Activated B cell treated with CpG ODN at 0.5 μM for 24 hours (primary cell): Measurements from ENCODE around the gene GBA2. TPM values are rescaled to one million over a fixed set of nuclear protein-coding genes. Genes with fewer than 3 reads are reported as not detected.

ENCODE experiments used
- ATAC-seq: fragments of 200-7000 bp; cut with Tn5 transposase; one replicate; pipeline ENCODE4 v1.10.0; 2021; ENCODE audit warnings: low read depth, mild to moderate bottlenecking, moderate library complexity
- CTCF ChIA-PET: fragments of 350-600 bp; sonication (Branson Sonifier 250); formaldehyde crosslinking; loops from one replicate; lab custom pipeline; 2021; ENCODE audit warnings: antibody characterized with exemption; lab: Charles Lee
- POLR2A ChIA-PET: fragments of 350-600 bp; sonication (Branson Sonifier 250); formaldehyde crosslinking; loops from one replicate; lab custom pipeline; 2021; ENCODE audit warnings: antibody characterized with exemption; lab: Charles Lee
- DNase-seq: peaks from one replicate; pipeline ENCODE4 v3.0.0; 2022
- H3K27ac Mint-ChIP-seq: one replicate; pipeline ENCODE4 v1.8.0; 2020; ENCODE audit warnings: mixed read lengths
- H3K27me3 Mint-ChIP-seq: one replicate; pipeline ENCODE4 v1.8.0; 2021; ENCODE audit warnings: mixed read lengths
- H3K36me3 Mint-ChIP-seq: one replicate; pipeline ENCODE4 v1.8.0; 2021; ENCODE audit warnings: low read depth, mixed read lengths
- H3K4me1 Mint-ChIP-seq: one replicate; pipeline ENCODE4 v1.8.0; 2021; ENCODE audit warnings: mixed read lengths
- H3K4me3 Mint-ChIP-seq: one replicate; pipeline ENCODE4 v1.8.0; 2020; ENCODE audit warnings: mild to moderate bottlenecking, mixed read lengths
- H3K9me3 Mint-ChIP-seq: one replicate; pipeline ENCODE4 v1.8.0; 2020; ENCODE audit warnings: mixed read lengths
- CTCF ChIP-seq: fragments of 200-600 bp; IDR thresholded peaks from one replicate; pipeline ENCODE4 v1.8.0; 2022; ENCODE audit warnings: antibody characterized with exemption, mild to moderate bottlenecking
- intact Hi-C: fragments of 100-400 bp; cut with micrococcal nuclease; formaldehyde crosslinking; loops from one replicate; pipeline ENCODE4 v1.15.1; 2024
- total RNA-seq: library from RNA; stranded (reverse); gene quantifications from 2 replicates; pipeline ENCODE4 v1.2.3, GENCODE V29; 2022

Gene GBA2
- total RNA-seq, 1 donor from 2014 or later: 104 TPM

- Mint-ChIP-seq H3K9me3 (no peaks in the 10 kb centered on the region), H3K4me3 (no peak overlapping the region), H3K27me3 (no peaks in the 10 kb centered on the region), H3K4me1 (no peaks in the 10 kb centered on the region), H3K27ac (no peak overlapping the region), H3K36me3 (peaks cover 47% of the 10 kb centered on the region)
- ATAC-seq: no peak
- no peak for DNase-seq
- POLR2A ChIA-PET: interaction anchor here (0.5 to 2.8 kb wide), 12 partner anchors 8 to 761 kb away, joined by 3 to 22 read pairs (median 6); partner anchors contain the start of genes CCDC107, RMRP and TPM2
- intact Hi-C loops: loop anchor here (1.0 kb wide), 1 partner anchor 8 kb away; no protein-coding TSS in a partner anchor
- CTCF ChIA-PET: interaction anchor here (0.7 to 7.6 kb wide), 12 partner anchors 8 to 124 kb away, joined by 3 to 52 read pairs (median 5); partner anchors contain the start of genes CCDC107, GBA2, RGP1 and RMRP
- TF ChIP-seq CTCF: no peak
These were observed 21.4 kb downstream of the GBA2 start for GRCh38 chr9:35727676-35728040.

DNA sequence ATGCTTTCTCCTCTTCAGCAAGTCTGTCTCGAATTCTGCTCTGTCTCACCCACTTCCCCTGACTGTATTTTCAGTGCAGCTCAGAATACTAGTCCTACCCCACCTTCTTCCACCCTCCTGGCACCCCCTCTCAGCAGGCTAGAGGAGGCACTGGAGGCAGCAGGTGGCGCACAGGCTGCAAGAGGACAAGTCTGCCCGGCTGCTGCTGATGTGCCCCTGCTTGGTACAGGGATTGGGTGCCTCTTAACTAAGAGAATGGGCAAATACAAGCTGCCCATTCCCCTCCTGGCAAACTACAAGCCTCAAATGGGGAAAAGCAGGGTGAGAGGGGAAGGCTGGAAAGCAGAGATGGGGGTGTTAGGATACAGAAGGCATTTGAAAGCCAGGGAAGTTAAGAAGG lies 22.1 kb downstream of the GBA2 start:
- intact Hi-C loops: no loop called here
- peak; percentile 80 for ATAC-seq
- DNase-seq: peak; percentile 31
- TF ChIP-seq CTCF: no peak
- Mint-ChIP-seq H3K27ac (no peak overlapping the region), H3K4me3 (peak overlapping the region; percentile 66), H3K27me3 (no peaks in the 10 kb centered on the region), H3K36me3 (peaks cover 52% of the 10 kb centered on the region), H3K9me3 (no peaks in the 10 kb centered on the region), H3K4me1 (no peaks in the 10 kb centered on the region)
- CTCF ChIA-PET: interaction anchor here (0.7 to 7.6 kb wide), 9 partner anchors 13 to 154 kb away, joined by 3 to 52 read pairs (median 9); partner anchors contain the start of genes CCDC107, GBA2, RGP1 and RMRP
- POLR2A ChIA-PET: interaction anchor here (0.8 to 2.8 kb wide), 6 partner anchors 8 to 107 kb away, joined by 3 to 22 read pairs (median 4); no protein-coding TSS in a partner anchor

GRCh38 chr9:35725362-35725761 lies 23.7 kb downstream of the GBA2 start:
- no peak for DNase-seq
- CTCF ChIA-PET: no interaction called here
- no peak for TF ChIP-seq CTCF
- Mint-ChIP-seq H3K4me3 (no peak overlapping the region), H3K36me3 (peaks cover 60% of the 10 kb centered on the region), H3K9me3 (no peaks in the 10 kb centered on the region), H3K4me1 (no peaks in the 10 kb centered on the region), H3K27me3 (no peaks in the 10 kb centered on the region), H3K27ac (no peak overlapping the region)
- POLR2A ChIA-PET: interaction anchor here (0.7 kb wide), 1 partner anchor 117 kb away, joined by 4 read pairs; no protein-coding TSS in a partner anchor
- ATAC-seq: no peak
- intact Hi-C loops: no loop called here

GRCh38 chr9:35723908-35724307 lies 25.1 kb downstream of the GBA2 start:
- Mint-ChIP-seq H3K36me3 (peaks cover 75% of the 10 kb centered on the region), H3K4me3 (no peak overlapping the region), H3K9me3 (no peaks in the 10 kb centered on the region), H3K27ac (no peak overlapping the region), H3K4me1 (peaks cover 13% of the 10 kb centered on the region), H3K27me3 (no peaks in the 10 kb centered on the region)
- no peak for TF ChIP-seq CTCF
- POLR2A ChIA-PET: no interaction called here
- intact Hi-C loops: no loop called here
- CTCF ChIA-PET: no interaction called here
- ATAC-seq (no peak), DNase-seq (no peak)

- no peak for TF ChIP-seq CTCF
- ATAC-seq: no peak
- Mint-ChIP-seq H3K27me3 (no peaks in the 10 kb centered on the region), H3K4me1 (peaks cover 18% of the 10 kb centered on the region), H3K9me3 (no peaks in the 10 kb centered on the region), H3K4me3 (no peak overlapping the region), H3K27ac (no peak overlapping the region), H3K36me3 (peaks cover 80% of the 10 kb centered on the region)
- no peak for DNase-seq
- POLR2A ChIA-PET: no interaction called here
- CTCF ChIA-PET: no interaction called here
- intact Hi-C loops: no loop called here
These were observed 25.6 kb downstream of the GBA2 start for GRCh38 chr9:35723426-35723825.
